ENCODE results near the gene S100A7A. TPM values are rescaled to one million over a fixed set of nuclear protein-coding genes. Genes with fewer than 3 reads are reported as not detected.
"Not testable (repeated sequence)": the region's sequence is repeated elsewhere in the genome, so short reads cannot be mapped to it uniquely, and the experiment has no call there.

Gene S100A7A
- total RNA-seq, 2 donors from 2014 or later = not detected

DNA sequence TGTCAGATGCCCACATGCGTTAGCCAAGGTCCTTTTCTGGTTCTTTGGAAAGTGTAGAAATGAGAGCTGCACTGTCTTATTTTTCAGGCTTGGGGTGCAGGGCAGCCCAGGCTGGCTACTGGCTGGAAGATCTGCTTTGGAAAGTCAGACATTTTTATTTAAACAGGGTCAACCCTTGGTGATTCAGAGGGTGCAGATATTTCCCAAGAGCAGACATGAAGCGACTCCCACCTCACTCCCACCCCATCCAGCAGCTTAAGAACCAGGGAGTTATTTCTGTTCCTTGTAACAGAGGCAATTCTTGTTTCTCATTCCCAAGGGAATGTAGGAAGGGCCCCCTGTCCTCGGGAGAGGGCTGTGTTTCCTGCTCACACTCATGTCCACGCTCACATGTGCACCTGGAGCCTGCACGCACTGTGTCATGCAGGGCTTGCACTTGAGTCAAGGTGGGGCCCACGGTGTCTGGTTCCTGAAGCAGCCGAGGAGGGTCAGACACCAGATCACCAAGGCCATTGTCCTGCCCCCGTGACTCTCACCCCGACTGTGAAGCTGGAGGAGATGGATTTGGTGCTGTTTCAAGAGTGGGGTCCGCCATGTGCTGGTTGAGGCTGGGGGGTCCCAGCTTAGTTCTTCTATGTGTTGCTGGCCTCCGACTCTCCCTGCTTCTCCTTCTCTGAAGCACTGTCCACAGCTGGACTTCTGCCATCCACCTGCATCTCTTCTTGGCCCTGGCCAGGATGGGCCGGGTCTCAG lies 992 bp downstream of the S100A7A start:
- Histone ChIP-seq H3K36me3 (no peaks in the 10 kb centered on the region), H3K4me1 (ENCODE audit: control insufficient read depth in 1 of 2, low read depth in 2 of 2) (no peaks in the 10 kb centered on the region), H3K27ac (no peak overlapping the region), H3K27me3 (replicated peaks; ENCODE audit: insufficient read depth) (no peaks in the 10 kb centered on the region), H3K4me3 (no peak overlapping the region), H3K9me3 (no peaks in the 10 kb centered on the region)
- ATAC-seq (ENCODE audit: insufficient number of reproducible peaks, low FRiP score, low read depth) = no peak
- TF ChIP-seq, protein P1, sequence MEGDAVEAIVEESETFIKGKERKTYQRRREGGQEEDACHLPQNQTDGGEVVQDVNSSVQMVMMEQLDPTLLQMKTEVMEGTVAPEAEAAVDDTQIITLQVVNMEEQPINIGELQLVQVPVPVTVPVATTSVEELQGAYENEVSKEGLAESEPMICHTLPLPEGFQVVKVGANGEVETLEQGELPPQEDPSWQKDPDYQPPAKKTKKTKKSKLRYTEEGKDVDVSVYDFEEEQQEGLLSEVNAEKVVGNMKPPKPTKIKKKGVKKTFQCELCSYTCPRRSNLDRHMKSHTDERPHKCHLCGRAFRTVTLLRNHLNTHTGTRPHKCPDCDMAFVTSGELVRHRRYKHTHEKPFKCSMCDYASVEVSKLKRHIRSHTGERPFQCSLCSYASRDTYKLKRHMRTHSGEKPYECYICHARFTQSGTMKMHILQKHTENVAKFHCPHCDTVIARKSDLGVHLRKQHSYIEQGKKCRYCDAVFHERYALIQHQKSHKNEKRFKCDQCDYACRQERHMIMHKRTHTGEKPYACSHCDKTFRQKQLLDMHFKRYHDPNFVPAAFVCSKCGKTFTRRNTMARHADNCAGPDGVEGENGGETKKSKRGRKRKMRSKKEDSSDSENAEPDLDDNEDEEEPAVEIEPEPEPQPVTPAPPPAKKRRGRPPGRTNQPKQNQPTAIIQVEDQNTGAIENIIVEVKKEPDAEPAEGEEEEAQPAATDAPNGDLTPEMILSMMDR (IDR thresholded peaks at IDR 0.05) = no peak
- no peak for DNase-seq (ENCODE audit: low spot score)

DNA sequence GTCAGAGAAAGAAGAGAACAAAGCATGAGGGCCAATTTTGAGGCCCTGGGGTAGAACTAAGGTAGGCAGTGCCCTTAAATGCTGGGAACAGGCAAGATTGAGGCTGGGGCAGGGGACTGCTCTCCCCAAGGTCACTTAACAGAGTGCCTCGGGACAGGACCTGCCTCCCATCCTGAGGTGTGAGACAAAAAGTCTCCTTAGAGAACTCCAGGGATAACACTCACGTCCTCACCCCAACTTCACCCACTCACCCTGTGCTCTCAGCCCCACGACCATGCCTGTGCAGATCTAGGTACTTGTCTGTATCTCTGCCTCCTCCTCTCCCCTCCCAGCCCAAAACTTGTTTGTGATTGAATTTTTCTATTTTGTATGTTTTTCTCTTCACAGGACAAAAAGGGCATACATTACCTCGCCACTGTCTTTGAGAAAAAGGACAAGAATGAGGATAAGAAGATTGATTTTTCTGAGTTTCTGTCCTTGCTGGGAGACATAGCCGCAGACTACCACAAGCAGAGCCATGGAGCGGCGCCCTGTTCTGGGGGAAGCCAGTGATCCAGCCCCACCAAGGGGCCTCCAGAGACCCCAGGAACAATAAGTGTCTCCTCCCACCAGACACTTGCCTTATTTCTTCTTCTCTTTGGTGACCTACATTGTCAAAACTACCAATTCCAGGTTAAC lies 2.6 kb downstream of the S100A7A start:
- ATAC-seq (ENCODE audit: insufficient number of reproducible peaks, low FRiP score, low read depth); H3K27ac ChIP-seq; H3K27me3 ChIP-seq (replicated peaks; ENCODE audit: insufficient read depth); DNase-seq (ENCODE audit: low spot score); H3K9me3 ChIP-seq; H3K4me3 ChIP-seq; H3K36me3 ChIP-seq; H3K4me1 ChIP-seq (ENCODE audit: control insufficient read depth in 1 of 2, low read depth in 2 of 2): not testable (repeated sequence)

DNA sequence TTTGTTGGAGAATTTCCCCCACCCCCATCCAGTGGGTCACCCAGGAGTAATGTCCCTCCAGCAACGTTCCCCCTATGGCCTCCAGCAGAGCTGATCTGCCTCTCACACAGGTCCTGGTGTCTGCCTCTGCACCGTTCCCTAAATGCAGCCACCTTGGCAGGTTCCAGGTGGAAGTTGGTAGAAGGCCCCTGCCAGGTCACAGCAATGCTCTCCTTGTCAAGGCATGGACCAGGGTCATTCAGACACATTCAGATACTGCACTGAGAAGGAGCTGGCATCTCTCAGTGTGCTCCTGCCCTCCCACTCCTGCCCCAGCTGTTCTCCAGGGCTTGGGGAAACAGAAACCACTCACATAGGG lies 3.1 kb downstream of the S100A7A start:
- not testable (repeated sequence) for ATAC-seq (ENCODE audit: insufficient number of reproducible peaks, low FRiP score, low read depth); DNase-seq (ENCODE audit: low spot score)

DNA sequence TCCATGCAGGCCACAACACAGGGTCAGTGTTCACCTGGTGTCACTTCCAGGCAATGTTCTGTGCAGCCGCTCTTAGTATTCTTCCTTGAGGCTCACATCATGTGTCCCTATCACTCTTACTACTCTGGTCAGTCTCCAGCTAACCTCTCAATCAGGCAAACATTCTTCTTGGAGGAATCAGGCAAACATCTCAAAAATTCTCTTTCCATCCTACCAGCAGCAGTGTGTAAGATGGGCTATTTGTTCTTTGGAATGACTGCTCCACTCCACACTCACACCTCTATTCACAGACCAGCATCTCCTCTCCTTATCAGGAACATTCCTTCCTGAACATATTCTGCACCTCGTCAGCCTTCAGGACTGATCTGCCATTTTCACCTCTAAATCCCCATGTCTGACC lies 4.0 kb downstream of the S100A7A start:
- no peak for DNase-seq (ENCODE audit: low spot score)
- H3K36me3 ChIP-seq = no peaks in the 10 kb centered on the region

More for the DNA sequence above, 3.1 kb downstream of the S100A7A start:
- not testable (repeated sequence) for H3K4me1 ChIP-seq (ENCODE audit: control insufficient read depth in 1 of 2, low read depth in 2 of 2); H3K9me3 ChIP-seq; H3K36me3 ChIP-seq; H3K27ac ChIP-seq; H3K4me3 ChIP-seq; H3K27me3 ChIP-seq (replicated peaks; ENCODE audit: insufficient read depth)

DNA sequence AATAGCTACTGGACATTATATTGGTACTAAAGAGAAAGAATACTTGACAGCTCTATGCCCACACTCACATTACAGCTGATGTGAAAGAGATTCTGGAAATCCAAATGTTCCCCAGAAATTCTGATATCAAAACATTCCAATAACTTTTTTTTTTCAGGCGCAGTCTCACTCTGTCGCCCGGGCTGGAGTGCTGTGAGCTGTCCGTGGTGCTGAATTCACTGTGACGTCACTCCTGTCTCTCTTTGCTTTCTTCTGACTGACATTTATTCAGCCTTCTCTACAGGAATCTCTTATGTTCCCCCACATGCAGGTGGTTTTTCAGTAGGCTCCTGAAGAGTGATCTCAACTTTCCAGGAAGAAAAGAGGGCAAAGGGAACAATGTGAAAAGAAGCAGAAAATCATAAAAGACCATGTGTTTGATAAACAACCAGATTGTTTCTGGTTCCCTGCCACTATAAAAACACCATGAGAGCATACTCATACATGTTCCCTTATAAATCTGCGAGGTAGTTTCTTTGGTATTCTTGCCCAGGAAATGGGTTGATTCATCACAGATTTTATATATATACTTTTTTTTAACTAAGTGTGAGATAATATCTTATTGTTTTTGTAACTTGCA lies 6.2 kb downstream of the S100A7A start:
- no peaks in the 10 kb centered on the region for H3K4me1 ChIP-seq (ENCODE audit: control insufficient read depth in 1 of 2, low read depth in 2 of 2)
- H3K27ac ChIP-seq = no peak overlapping the region
- ATAC-seq (ENCODE audit: insufficient number of reproducible peaks, low FRiP score, low read depth) (no peak), DNase-seq (ENCODE audit: low spot score) (no peak)
- TF ChIP-seq, protein P1 (IDR thresholded peaks at IDR 0.05) = no peak
- H3K36me3 ChIP-seq = no peaks in the 10 kb centered on the region
- H3K9me3 ChIP-seq = no peaks in the 10 kb centered on the region
- no peak overlapping the region for H3K4me3 ChIP-seq
- H3K27me3 ChIP-seq (replicated peaks; ENCODE audit: insufficient read depth) = no peaks in the 10 kb centered on the region

More for the DNA sequence above, 4.0 kb downstream of the S100A7A start:
- Histone ChIP-seq H3K4me1 (ENCODE audit: control insufficient read depth in 1 of 2, low read depth in 2 of 2) (no peaks in the 10 kb centered on the region), H3K27ac (no peak overlapping the region), H3K27me3 (replicated peaks; ENCODE audit: insufficient read depth) (no peaks in the 10 kb centered on the region), H3K9me3 (no peaks in the 10 kb centered on the region), H3K4me3 (no peak overlapping the region)
- no peak for ATAC-seq (ENCODE audit: insufficient number of reproducible peaks, low FRiP score, low read depth)
- TF ChIP-seq, protein P1 (IDR thresholded peaks at IDR 0.05) = no peak

DNA sequence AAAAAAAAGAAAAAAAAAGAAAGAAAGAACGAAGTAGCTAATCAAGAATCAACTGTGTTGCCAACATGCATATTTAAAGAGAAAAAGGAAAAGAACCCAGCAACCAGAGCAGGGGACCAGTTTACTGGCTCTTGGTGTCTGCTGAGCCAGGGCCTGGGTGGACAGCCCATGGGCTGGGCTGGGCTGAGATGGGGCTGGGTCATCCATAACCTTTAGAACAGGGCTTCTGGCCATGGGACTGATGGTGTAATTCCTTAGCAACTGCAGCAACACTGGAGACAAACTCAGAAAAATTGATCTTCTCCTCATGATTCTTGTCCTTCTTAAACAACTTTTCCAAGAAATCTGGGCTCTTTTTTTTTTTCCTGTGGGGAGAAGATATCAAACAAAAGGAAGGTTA lies 10.5 kb downstream of the S100A7A start:
- Histone ChIP-seq H3K27me3 (replicated peaks; ENCODE audit: insufficient read depth) (no peaks in the 10 kb centered on the region), H3K27ac (no peak overlapping the region), H3K36me3 (no peaks in the 10 kb centered on the region), H3K4me3 (no peak overlapping the region), H3K4me1 (ENCODE audit: control insufficient read depth in 1 of 2, low read depth in 2 of 2) (no peaks in the 10 kb centered on the region), H3K9me3 (no peaks in the 10 kb centered on the region)
- ATAC-seq (ENCODE audit: insufficient number of reproducible peaks, low FRiP score, low read depth) (no peak), DNase-seq (ENCODE audit: low spot score) (no peak)
- TF ChIP-seq, protein P1 (IDR thresholded peaks at IDR 0.05) = no peak
